IPS-15b (cell line): ENCODE measurements around the gene SULT4A1.

ENCODE experiments used
- H3K27me3 ChIP-seq: one replicate; pipeline ENCODE4 v1.6.1; 2013; ENCODE audit warnings: low read length; ENCODE audit not compliant: control insufficient read depth, insufficient read depth
- H3K36me3 ChIP-seq: one replicate; pipeline ENCODE4 v1.6.1; 2013; ENCODE audit warnings: low read length; ENCODE audit not compliant: control insufficient read depth, insufficient read depth
- H3K4me1 ChIP-seq: one replicate; pipeline ENCODE4 v1.6.1; 2013; ENCODE audit warnings: mild to moderate bottlenecking, low read length; ENCODE audit not compliant: control insufficient read depth, insufficient read depth
- H3K4me3 ChIP-seq: one replicate; pipeline ENCODE4 v1.5.1; 2013; ENCODE audit warnings: low read depth, low read length
- H3K9ac ChIP-seq: one replicate; pipeline ENCODE4 v1.6.1; 2013; ENCODE audit warnings: low read depth, mild to moderate bottlenecking, low read length
- H3K9me3 ChIP-seq: one replicate; pipeline ENCODE4 v1.6.1; 2013; ENCODE audit warnings: mild to moderate bottlenecking, low read length; ENCODE audit not compliant: control insufficient read depth, insufficient read depth

The SULT4A1 gene

DNA sequence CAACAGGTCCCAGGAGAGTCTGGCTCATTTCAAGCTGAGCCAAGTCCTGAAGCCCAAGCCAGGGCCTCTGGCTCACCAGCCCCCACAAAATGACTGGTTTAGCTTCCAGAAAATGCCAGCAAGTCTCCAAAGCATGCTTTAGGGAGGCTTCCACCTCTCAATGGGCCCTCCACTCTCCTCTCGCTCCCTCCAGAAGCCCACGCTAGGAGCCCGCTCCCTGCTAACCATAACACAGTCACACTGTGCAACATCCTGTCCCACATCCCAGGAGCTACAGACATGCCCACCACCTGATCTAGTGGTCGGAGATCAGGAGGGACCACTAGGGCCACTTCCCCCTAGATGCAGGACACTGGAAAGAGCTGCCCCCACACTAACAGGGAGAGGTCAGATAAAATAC, 6.9 kb downstream of the SULT4A1 start:
- no peak overlapping the region for H3K4me3 ChIP-seq
- no peak overlapping the region for H3K9ac ChIP-seq
- no peaks in the 10 kb centered on the region for H3K27me3 ChIP-seq
- peaks cover 10% of the 10 kb centered on the region for H3K4me1 ChIP-seq
- H3K9me3 ChIP-seq = no peaks in the 10 kb centered on the region
- H3K36me3 ChIP-seq = peaks cover 6% of the 10 kb centered on the region

DNA sequence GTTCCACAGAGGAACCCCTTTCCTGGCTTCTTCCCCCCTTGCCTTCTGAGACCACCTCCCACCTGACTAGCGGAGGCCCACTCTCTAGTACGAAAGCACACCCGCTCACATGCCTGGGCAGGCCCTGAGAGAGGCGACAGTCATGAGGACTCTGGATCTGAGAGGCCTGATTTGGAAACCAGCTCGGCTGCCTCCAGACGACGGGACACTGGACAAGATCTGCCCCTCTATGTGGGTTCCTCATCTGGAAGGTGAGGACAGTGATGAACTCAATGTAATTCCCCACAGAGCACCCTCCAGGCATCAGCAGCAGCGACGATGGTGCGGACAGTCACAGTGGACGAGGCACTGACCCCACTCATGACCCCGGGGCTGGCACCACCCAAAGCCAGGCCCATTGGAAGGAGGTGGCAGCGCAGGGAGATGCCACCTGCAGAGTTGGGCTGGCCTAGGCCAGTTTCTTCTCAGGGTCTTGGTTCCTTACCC, 7.5 kb downstream of the SULT4A1 start:
- Histone ChIP-seq H3K27me3 (no peaks in the 10 kb centered on the region), H3K9me3 (no peaks in the 10 kb centered on the region), H3K36me3 (peaks cover 6% of the 10 kb centered on the region), H3K9ac (no peak overlapping the region), H3K4me1 (peaks cover 10% of the 10 kb centered on the region), H3K4me3 (no peak overlapping the region)

DNA sequence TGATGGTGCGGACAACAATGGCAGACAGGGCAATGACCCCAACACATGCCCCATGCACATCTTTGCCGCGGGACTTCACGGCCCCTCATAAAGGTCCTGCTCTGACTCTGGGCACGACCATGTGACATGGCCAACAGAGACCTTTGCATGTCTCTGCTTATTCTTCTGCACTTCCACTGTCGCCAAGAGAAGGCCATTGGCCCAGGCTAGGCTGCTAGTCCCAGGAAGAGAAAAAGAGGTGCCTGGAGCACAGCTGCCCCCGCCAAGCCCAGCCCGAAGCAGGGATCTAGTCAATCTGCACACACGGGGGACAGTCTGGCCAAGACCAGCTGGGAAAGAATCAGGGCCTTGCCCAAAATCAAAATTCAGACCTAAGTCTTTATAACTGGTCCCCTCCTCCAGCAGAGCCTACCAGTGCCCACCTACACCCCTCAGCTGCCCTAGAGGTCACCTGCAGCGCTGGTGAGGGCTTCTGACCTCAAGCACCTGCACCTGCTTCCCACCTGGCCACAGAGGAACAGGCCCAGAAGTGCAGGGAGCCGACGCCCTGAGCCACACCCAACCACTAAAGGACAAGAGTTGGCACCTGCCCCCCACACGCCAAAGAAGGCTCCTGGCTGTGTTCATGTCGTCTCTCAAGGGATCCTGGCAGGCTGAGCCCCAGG, 8.1 kb downstream of the SULT4A1 start:
- H3K9ac ChIP-seq = no peak overlapping the region
- H3K9me3 ChIP-seq = no peaks in the 10 kb centered on the region
- H3K36me3 ChIP-seq = peaks cover 5% of the 10 kb centered on the region
- H3K4me3 ChIP-seq = no peak overlapping the region
- H3K4me1 ChIP-seq = peaks cover 10% of the 10 kb centered on the region
- H3K27me3 ChIP-seq = no peaks in the 10 kb centered on the region

DNA sequence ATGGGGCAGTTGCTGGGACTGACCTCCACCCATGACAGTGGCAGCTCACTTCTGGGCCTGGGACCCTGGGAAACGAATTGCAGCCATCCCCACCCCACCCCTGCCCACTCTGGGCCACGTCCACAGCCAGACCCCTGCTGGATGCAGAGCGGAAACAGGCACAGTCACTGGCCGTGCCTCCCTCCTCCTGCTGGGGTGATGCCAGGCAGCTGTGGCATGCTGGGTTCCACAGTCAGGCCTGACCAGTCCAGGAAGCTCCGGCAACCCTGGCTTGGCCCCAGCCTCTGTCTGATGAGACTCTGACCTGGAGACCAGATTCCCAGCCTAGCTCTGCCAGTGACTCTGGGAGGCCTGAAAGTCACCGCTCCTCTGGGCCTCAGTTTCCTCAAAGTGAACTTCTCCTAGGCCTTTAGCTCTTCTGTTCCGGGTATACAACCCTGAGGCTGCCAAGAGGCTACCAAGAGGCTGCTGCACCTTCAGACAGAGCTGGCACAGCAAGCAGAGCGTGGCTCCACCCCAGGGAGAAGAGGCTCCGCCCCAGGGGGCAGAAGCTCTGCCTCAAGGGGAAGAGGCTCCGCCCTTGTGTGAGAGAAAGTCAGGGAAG, 8.9 kb downstream of the SULT4A1 start:
- Histone ChIP-seq H3K36me3 (peaks cover 3% of the 10 kb centered on the region), H3K4me3 (no peak overlapping the region), H3K9me3 (no peaks in the 10 kb centered on the region), H3K27me3 (no peaks in the 10 kb centered on the region), H3K9ac (no peak overlapping the region), H3K4me1 (peaks cover 7% of the 10 kb centered on the region)

DNA sequence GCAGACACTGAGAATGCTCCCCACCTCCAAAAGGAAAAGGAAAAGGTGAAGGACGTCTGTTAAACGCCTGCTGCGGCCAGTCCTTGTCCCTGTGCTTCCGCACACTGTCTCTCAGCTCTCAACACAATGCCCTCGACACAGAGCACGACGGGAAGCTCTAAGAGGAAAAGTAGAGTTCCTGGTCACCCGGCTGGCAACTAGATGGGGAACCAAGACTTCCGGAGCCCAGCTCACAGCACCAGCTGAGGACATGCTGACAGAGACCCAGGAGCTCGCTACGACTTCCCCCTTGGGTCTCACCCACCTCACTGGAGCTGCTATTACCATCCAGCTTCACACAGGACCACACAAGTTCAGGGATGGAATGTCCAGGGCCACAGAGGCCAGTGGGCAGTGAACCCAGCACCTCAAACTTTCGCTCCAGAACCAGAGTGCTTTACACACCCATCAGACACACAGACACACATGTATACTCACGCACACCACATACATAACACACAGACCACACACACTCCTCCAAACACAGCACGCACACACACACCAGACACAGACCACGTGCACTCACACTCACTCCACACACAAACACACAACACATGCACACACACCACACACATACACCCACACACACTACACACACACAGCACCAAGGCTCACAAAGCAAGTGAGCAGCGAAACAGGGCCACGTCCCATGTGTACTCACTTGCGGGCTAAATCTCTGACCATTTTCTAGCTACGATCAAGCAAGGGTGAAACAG, 9.6 kb downstream of the SULT4A1 start:
- H3K9ac ChIP-seq = no peak overlapping the region

DNA sequence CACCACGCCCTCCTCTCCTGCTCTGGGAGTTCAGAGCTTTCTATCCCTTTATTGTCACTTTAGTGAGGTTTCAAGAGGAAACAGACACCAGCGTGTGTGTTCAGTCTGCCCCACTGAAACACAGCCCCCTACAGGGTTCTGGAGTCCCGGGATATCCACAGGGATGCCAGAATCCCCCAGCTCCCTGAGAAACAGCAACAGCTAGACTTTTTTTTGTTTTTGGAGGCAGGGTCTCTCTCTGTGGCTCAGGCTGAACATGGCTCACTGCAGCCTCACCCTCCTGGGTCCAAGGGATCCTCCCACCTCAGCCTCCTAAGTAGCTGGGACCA, 10.4 kb downstream of the SULT4A1 start:
- Histone ChIP-seq H3K9me3 (no peaks in the 10 kb centered on the region), H3K36me3 (peaks cover 3% of the 10 kb centered on the region), H3K9ac (no peak overlapping the region), H3K27me3 (no peaks in the 10 kb centered on the region), H3K4me3 (no peak overlapping the region), H3K4me1 (peaks cover 5% of the 10 kb centered on the region)

More for the DNA sequence above, 9.6 kb downstream of the SULT4A1 start:
- Histone ChIP-seq H3K4me1 (peaks cover 5% of the 10 kb centered on the region), H3K4me3 (no peak overlapping the region), H3K9me3 (no peaks in the 10 kb centered on the region), H3K27me3 (no peaks in the 10 kb centered on the region), H3K36me3 (peaks cover 3% of the 10 kb centered on the region)

DNA sequence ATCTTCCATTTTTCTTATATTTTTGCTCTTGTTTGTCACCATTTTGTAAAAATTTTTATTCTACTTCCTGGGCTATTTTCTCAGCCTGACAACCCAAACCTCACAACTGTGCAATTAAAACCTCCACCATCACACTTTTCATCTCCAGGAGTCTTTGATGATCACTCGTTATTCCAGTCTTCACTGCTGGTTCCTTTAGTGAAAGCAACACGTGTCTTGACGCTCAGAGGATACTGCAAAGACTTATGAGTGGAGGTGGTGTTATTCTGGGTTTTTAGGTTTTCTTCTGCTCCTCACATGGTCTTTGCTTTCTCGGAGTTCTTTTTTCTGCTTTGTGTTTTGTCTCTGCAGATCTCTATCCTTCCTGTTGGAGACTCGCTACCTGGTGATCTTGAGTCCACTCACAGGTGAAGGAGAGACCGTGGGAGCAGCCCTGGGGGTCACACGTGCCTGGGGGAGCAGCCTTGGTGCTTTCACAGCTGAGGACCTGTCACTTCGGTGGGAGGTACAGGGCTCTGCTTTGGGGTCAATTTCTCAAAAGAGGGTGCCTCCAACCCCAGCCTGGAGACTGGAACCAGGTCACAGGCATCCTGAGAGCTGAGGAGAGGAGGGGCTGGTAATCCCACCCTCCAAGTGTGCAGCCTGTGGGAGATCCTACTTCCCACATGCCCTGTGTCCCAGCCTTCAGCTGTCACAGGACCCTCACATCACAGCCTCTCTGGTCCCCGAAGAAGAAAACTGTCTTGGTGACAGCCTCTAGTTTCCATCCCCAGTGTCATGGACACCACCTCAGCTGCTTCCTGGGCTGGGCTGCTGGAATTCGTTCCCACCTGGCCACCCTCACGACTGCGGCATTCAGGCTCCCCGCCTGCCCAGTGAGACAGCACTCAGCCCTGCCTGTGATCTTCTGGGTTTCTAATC, 11.0 kb downstream of the SULT4A1 start:
- Histone ChIP-seq H3K36me3 (peaks cover 3% of the 10 kb centered on the region), H3K9ac (no peak overlapping the region), H3K27me3 (no peaks in the 10 kb centered on the region), H3K4me1 (peaks cover 6% of the 10 kb centered on the region), H3K9me3 (no peaks in the 10 kb centered on the region), H3K4me3 (no peak overlapping the region)

DNA sequence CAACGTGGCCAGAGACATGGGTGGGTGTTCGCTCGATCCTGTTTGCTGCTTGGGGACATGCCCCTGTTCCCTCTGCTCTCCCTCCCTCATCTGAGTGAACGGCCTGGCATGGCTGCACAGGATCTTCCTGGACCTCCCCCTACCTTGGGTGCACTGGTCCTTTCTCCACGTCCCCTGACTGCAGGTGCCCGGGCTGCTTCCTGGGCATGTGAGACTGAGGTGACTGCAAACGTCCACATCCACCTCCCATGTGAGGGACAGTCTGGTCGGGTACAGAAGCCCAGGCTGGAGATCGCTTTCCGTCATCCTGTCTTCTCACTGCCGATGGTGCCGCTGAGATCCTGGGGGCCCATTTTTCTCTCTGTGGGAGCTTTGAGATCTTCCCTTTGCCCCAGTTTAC, 11.8 kb downstream of the SULT4A1 start:
- Histone ChIP-seq H3K4me1 (peaks cover 9% of the 10 kb centered on the region), H3K9me3 (no peaks in the 10 kb centered on the region), H3K4me3 (no peak overlapping the region), H3K9ac (no peak overlapping the region), H3K27me3 (no peaks in the 10 kb centered on the region), H3K36me3 (peaks cover 3% of the 10 kb centered on the region)

DNA sequence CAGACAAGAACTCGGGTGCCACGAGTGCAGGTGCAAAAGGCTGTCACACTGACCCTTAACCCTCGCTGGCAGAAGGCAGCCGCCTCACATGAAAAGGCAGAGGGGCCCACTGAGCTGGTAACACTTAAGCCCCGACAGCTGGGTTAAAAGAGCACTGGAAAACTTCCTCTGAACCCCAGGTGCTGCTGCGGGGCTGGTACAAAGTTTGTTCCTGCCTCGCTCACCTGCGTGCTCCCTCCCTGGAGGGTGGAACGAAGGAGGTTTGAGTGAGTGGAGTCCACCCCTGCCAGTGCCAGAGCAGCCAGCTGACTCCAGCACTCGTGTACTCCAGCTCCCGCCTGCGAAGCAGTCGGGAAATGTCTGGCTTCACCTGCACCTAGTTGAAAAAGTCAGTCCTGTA, 12.6 kb downstream of the SULT4A1 start:
- H3K9ac ChIP-seq = no peak overlapping the region
- H3K9me3 ChIP-seq = no peaks in the 10 kb centered on the region
- no peaks in the 10 kb centered on the region for H3K27me3 ChIP-seq
- H3K4me3 ChIP-seq = no peak overlapping the region
- H3K4me1 ChIP-seq = peaks cover 11% of the 10 kb centered on the region
- H3K36me3 ChIP-seq = peaks cover 2% of the 10 kb centered on the region

DNA sequence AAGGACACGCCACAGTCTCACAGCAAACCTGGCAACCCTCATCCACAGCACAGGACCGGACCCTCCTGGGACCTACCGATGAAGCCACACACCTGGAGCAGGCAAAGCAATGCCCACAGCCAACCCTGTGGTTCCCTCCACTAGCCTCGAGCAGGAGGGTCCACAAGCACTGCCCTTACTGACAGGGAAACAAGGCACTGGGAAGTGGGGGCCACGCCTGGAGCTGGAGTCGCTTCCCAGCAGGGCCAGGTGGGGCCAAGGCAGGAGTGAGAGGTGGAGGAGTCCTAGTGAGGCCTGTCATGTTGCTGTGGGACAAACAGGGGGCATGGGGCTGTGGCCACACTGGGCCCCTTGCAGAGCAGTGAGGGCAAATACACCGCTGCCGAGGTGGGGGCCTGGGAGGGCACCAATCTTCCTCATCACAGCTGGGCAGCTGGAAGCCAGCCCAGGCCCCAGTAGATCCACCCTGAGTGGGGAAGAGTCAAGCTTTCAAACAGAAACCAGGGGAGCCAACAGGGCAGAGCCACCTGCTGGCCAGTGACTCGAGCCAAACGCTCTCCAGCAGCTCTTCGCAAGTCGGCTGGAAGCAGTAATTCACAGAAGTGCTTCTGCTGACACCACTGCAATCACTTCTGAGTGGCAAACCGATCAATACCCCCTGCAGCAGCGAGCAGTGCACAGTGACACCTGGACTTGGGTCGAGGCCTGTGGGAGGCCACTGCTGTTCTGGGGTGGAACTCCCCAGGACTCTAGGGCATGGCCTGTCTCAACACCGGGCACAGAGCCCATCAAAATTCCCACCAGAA, 13.7 kb downstream of the SULT4A1 start:
- H3K27me3 ChIP-seq = no peaks in the 10 kb centered on the region
- no peaks in the 10 kb centered on the region for H3K9me3 ChIP-seq
- H3K4me1 ChIP-seq = peaks cover 8% of the 10 kb centered on the region
- H3K9ac ChIP-seq = peak overlapping the region; percentile 60
- H3K4me3 ChIP-seq = no peak overlapping the region
- H3K36me3 ChIP-seq = no peaks in the 10 kb centered on the region
